PC-9 (cell line): ENCODE results near the gene LRRC14B.

Experiments
- EZH2 ChIP-seq: fragments of 200-600 bp; sonication (generic); IDR thresholded peaks from 2 replicates; pipeline ENCODE4 v1.8.0; 2017; ENCODE audit warnings: antibody characterized with exemption, low read depth
- TF ChIP-seq, protein P1 (sequence below): fragments of 200-600 bp; sonication (generic); conservative IDR thresholded peaks from 2 replicates; pipeline ENCODE4 v1.6.1; 2017; ENCODE audit warnings: mixed run types, antibody characterized with exemption, mild to moderate bottlenecking, moderate library complexity

GRCh38 chr5:171801-172331 lies 19.4 kb upstream of the LRRC14B start:
- TF ChIP-seq, protein P1, sequence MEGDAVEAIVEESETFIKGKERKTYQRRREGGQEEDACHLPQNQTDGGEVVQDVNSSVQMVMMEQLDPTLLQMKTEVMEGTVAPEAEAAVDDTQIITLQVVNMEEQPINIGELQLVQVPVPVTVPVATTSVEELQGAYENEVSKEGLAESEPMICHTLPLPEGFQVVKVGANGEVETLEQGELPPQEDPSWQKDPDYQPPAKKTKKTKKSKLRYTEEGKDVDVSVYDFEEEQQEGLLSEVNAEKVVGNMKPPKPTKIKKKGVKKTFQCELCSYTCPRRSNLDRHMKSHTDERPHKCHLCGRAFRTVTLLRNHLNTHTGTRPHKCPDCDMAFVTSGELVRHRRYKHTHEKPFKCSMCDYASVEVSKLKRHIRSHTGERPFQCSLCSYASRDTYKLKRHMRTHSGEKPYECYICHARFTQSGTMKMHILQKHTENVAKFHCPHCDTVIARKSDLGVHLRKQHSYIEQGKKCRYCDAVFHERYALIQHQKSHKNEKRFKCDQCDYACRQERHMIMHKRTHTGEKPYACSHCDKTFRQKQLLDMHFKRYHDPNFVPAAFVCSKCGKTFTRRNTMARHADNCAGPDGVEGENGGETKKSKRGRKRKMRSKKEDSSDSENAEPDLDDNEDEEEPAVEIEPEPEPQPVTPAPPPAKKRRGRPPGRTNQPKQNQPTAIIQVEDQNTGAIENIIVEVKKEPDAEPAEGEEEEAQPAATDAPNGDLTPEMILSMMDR = no peak
- no peak for TF ChIP-seq EZH2
